ENCODE data around the gene SLC6A17.
A peak's percentile ranks its signal among the peaks of the same experiment; 100 is the strongest.

SLC6A17 gene

GRCh38 chr1:110243146-110243545 lies 92.9 kb downstream of the SLC6A17 start:
- peak; percentile 28 for DNase-seq

- DNase-seq: peak; percentile 31
Measured at GRCh38 chr1:110243574-110243973, 93.3 kb downstream of the SLC6A17 start.

GRCh38 chr1:110245876-110246620 lies 95.8 kb downstream of the SLC6A17 start:
- peak; percentile 6 for DNase-seq

- DNase-seq: no peak
Measured at GRCh38 chr1:110248746-110249145, 98.5 kb downstream of the SLC6A17 start.

GRCh38 chr1:110249256-110249655 lies 99.0 kb downstream of the SLC6A17 start:
- no peak for DNase-seq

GRCh38 chr1:110250008-110250407 lies 99.7 kb downstream of the SLC6A17 start:
- DNase-seq: no peak

GRCh38 chr1:110250749-110251148 lies 100.5 kb downstream of the SLC6A17 start:
- no peak for DNase-seq

All from activated effector memory CD4-positive, alpha-beta T cell treated with anti-CD3 and anti-CD28 coated beads, Interleukin-2, amount 50 U/mL, for 16 hours (primary cell).